NT2/D1 (cell line): Measurements from ENCODE around the gene RUVBL2.
"Not testable (repeated sequence)": the region's sequence is repeated elsewhere in the genome, so short reads cannot be mapped to it uniquely, and the experiment has no call there.

Experiments used
- DNase-seq: peaks from one replicate; pipeline ENCODE4 v3.0.0-alpha.2; 2011; ENCODE audit warnings: low read depth, low spot score
- H3K27me3 ChIP-seq: 2 replicates; pipeline ENCODE4 v1.6.0; 2011; ENCODE audit warnings: mild to moderate bottlenecking; ENCODE audit not compliant: insufficient read length, insufficient read depth
- H3K36me3 ChIP-seq: 2 replicates; pipeline ENCODE4 v1.6.1; 2011; ENCODE audit warnings: mild to moderate bottlenecking, low read length, mixed read lengths; ENCODE audit not compliant: insufficient read depth, insufficient read length
- H3K4me1 ChIP-seq: 2 replicates; pipeline ENCODE4 v1.5.1; 2011; ENCODE audit not compliant: insufficient read depth, insufficient read length
- H3K4me3 ChIP-seq: 2 replicates; pipeline ENCODE4 v1.5.1; 2011; ENCODE audit warnings: low read depth; ENCODE audit not compliant: insufficient read length
- H3K9ac ChIP-seq: 2 replicates; pipeline ENCODE4 v1.6.0; 2011; ENCODE audit warnings: low read depth; ENCODE audit not compliant: insufficient read length
- H3K9me3 ChIP-seq: 2 replicates; pipeline ENCODE4 v1.5.1; 2011; ENCODE audit warnings: mild to moderate bottlenecking, low read length; ENCODE audit not compliant: insufficient read depth
- SUZ12 ChIP-seq: IDR thresholded peaks from 2 replicates; pipeline ENCODE4 v1.6.1; 2011; ENCODE audit not compliant: insufficient read length, insufficient read depth; ENCODE audit errors: extremely low read depth
- YY1 ChIP-seq: IDR thresholded peaks from 2 replicates; pipeline ENCODE4 v1.6.1; 2011; ENCODE audit not compliant: insufficient read length, insufficient read depth
- ZNF274 ChIP-seq: IDR thresholded peaks from 2 replicates; pipeline ENCODE4 v1.6.1; 2011; ENCODE audit warnings: mild to moderate bottlenecking, low read depth, low read length

RUVBL2 gene

DNA sequence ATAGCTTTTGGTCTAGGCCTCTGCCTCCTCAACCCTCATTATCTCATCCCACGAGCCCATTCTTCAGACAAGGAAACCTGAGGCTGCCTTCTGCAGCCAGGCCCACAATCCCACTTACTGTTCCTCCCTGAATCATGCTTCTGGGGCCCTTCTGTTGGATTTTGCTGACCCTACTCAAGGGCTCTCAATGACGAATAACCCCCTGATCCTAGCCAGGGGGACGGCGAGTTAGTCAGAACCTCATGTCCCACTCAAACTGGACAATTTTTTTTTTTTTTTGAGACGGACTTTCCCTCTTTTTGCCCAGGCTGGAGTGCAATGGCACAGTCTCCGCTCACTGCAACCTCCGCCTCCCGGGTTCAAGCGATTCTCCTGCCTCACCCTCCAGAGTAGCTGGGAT is 28.4 kb downstream of the RUVBL2 start:
- H3K36me3 ChIP-seq = no peaks in the 10 kb centered on the region
- no peak overlapping the region for H3K4me3 ChIP-seq
- no peaks in the 10 kb centered on the region for H3K27me3 ChIP-seq
- no peak for DNase-seq
- H3K9me3 ChIP-seq = no peaks in the 10 kb centered on the region
- H3K9ac ChIP-seq = no peak overlapping the region
- peaks cover 6% of the 10 kb centered on the region for H3K4me1 ChIP-seq
- no peak for TF ChIP-seq ZNF274
- TF ChIP-seq SUZ12 = no peak
- TF ChIP-seq YY1 = no peak

DNA sequence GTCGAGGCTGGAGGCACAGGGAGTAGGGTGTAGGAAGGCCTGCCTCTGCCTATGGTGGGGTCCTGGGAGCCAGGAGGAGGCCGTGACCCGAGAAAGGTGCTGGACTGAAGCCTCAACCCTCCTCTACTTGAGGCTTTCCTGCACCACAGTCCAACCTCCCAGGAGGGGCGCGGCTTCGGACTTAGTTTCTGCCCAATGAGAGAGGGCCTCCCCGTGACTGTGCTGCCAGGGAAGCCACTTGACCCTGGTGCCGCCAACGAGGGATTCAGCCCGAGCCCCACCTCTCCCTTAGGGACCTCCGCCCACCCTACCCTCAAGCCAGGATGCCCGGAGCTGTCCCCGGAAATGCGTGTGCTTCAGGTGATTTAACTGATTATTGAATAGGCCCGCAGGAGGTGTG is 30.5 kb downstream of the RUVBL2 start, which contains the start of gene CGB3:
Gene CGB3 (minus strand): TSS at position 101 of the 400 bp plus-strand sequence. CDS start 362 bp downstream, outside the sequence.
- not testable (repeated sequence) for H3K36me3 ChIP-seq, H3K27me3 ChIP-seq, H3K9me3 ChIP-seq, H3K4me3 ChIP-seq, H3K9ac ChIP-seq, H3K4me1 ChIP-seq, DNase-seq

DNA sequence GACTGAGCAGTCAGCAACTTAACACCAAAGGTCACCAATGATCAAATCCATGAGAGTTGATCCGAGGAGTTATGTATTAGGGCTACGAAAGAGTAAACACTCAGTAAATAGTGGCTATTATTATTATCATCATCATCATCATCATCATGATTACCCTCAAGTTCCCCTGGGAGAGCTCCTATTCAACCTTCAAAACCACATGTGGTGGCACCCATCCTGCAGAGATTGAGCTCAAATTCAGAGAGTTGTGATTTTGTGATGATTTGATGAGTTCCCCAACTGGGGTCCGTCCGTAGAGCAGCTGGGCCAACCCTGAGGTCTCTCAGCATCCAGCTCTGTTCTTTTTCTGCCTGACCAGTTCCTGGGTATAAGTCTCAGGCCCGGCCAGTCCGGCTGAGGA is 31.4 kb downstream of the RUVBL2 start:
- not testable (repeated sequence) for H3K9me3 ChIP-seq, H3K36me3 ChIP-seq, DNase-seq, H3K27me3 ChIP-seq, H3K4me3 ChIP-seq, H3K4me1 ChIP-seq, H3K9ac ChIP-seq

DNA sequence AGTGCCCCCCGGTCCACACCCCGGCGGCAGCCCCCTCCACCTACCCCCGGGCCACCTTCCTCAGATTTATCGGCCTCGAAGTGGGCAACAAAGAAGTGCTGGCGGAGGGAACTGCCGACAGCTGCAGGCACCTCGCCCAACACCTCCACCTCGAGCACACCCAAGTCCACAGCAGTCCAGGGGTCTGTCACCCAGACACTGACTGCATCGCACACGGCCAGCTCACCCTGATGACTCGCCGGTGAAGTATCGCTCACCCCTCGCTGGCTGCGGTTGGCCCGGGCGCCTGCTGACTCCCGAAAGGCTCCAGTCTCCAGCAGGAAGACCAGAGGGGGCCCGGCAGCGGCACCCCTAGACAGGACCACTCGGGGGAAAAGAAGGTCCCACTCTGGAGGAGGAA is 31.9 kb downstream of the RUVBL2 start:
- not testable (repeated sequence) for H3K4me3 ChIP-seq, H3K36me3 ChIP-seq, H3K27me3 ChIP-seq, DNase-seq, H3K4me1 ChIP-seq, H3K9ac ChIP-seq, H3K9me3 ChIP-seq

DNA sequence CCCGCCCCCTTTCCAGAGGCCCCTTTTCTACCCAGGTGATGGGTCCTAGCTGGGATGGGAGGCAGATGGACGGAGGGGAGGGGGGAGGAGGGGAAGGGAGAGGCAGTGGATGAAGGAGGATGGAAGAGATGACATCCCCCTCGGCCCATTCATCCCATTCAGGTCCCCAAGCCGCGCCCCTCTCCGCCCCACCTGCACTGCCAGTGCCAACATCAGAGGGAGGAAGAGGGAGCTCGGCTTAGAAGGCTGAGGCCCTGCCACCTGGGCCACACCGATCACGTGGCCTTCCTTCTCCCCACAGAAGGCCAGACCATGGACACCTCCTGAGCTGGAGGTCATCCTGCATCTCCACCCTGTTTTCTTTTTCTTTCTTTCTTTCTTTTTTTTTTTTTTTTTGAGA is 35.0 kb downstream of the RUVBL2 start:
- not testable (repeated sequence) for H3K27me3 ChIP-seq, H3K36me3 ChIP-seq, H3K9ac ChIP-seq, DNase-seq, H3K9me3 ChIP-seq, H3K4me3 ChIP-seq, H3K4me1 ChIP-seq

DNA sequence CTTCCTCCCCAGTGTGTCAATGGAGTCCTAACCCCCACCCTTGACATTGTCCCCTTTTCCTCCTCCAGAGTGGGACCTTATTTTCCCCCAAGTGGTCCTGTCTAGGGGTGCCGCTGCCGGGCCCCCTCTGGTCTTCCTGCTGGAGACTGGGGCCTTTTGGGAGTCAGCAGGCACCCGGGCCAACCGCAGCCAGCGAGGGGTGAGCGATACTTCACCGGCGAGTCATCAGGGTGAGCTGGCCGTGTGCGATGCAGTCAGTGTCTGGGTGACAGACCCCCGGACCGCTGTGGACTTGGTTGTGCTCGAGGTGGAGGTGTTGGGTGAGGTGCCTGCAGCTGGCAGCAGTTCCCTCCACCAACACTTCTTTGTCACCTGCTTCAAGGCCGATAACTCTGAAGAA is 36.1 kb downstream of the RUVBL2 start:
- not testable (repeated sequence) for H3K4me3 ChIP-seq, H3K4me1 ChIP-seq, DNase-seq, H3K9me3 ChIP-seq, H3K36me3 ChIP-seq, H3K9ac ChIP-seq, H3K27me3 ChIP-seq

DNA sequence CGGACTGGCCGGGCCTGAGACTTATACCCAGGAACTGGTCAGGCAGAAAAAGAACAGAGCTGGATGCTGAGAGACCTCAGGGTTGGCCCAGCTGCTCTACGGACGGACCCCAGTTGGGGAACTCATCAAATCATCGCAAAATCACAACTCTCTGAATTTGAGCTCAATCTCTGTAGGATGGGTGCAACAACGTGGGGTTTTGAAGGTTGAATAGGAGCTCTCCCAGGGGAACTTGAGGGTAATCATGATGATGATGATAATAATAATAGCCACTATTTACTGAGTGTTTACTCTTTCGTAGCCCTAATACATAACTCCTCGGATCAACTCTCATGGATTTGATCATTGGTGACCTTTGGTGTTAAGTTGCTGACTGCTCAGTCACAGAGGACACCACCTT is 36.6 kb downstream of the RUVBL2 start:
- H3K4me1 ChIP-seq, H3K9me3 ChIP-seq, H3K27me3 ChIP-seq, H3K36me3 ChIP-seq, H3K9ac ChIP-seq, H3K4me3 ChIP-seq, DNase-seq: not testable (repeated sequence)

DNA sequence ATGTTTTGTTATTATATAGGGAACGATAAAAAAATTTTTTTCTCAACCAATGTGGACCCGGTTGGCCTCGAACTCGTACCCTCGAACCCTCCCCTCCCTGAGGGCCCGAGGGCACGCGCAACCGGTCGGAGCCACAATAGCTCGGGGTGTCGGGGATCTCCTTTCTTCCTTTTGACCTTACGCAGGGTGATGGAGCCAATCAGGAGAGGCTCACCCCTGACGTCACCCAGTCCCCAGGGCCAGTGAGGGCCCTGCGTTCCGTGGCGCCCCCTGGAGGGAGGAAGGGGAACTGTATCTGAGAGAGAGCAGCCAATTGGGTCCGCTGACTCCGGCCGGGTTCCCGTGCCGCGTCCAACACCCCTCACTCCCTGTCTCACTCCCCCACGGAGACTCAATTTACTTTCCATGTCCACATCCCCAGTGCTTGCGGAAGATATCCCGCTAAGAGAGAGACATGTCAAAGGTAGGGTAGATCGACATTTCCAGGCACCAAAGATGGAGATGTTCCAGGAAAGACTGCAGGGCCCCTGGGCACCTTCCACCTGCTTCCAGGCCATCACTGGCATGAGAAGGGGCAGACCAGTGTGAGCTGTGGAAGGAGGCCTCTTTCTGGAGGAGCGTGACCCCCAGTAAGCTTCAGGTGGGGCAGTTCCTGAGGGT is 38.1 kb downstream of the RUVBL2 start, which contains the start of gene CGB2:
Gene CGB2 (plus strand): TSS at position 249 of the 660 bp plus-strand sequence. CDS start 206 bp downstream, at position 455.
- not testable (repeated sequence) for H3K9ac ChIP-seq, H3K27me3 ChIP-seq, DNase-seq, H3K9me3 ChIP-seq, H3K36me3 ChIP-seq, H3K4me1 ChIP-seq, H3K4me3 ChIP-seq

DNA sequence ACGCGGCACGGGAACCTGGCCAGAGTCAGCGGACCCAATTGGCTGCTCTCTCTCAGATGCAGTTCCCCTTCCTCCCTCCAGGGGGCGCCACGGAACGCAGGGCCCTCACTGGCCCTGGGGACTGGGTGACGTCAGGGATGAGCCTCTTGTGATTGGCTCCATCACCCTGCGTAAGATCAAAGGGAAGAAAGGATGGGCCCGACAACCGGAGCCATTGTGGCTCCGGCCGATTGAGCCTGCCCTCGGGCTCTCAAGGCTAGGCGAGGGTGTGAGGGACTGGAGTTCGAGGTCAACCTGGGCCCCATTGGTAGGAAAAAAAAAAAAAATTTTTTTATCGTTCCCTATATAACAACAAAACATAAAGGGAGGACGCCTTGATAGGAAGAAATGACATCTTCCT is 43.1 kb downstream of the RUVBL2 start, which contains the start of gene CGB1:
Gene CGB1 (minus strand): TSS at position 81 of the 400 bp plus-strand sequence. CDS start 184 bp downstream, outside the sequence.
- DNase-seq, H3K27me3 ChIP-seq, H3K36me3 ChIP-seq, H3K9me3 ChIP-seq, H3K4me3 ChIP-seq, H3K9ac ChIP-seq, H3K4me1 ChIP-seq: not testable (repeated sequence)

DNA sequence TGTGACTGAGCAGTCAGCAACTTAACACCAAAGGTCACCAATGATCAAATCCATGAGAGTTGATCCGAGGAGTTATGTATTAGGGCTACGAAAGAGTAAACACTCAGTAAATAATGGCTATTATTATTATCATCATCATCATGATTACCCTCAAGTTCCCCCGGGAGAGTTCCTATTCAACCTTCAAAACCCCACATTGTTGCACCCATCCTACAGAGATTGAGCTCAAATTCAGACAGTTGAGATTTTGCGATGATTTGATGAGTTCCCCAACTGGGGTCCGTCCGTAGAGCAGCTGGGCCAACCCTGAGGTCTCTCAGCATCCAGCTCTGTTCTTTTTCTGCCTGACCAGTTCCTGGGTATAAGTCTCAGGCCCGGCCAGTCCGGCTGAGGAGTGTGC is 44.4 kb downstream of the RUVBL2 start:
- not testable (repeated sequence) for H3K27me3 ChIP-seq, H3K4me1 ChIP-seq, H3K4me3 ChIP-seq, DNase-seq, H3K9me3 ChIP-seq, H3K9ac ChIP-seq, H3K36me3 ChIP-seq

DNA sequence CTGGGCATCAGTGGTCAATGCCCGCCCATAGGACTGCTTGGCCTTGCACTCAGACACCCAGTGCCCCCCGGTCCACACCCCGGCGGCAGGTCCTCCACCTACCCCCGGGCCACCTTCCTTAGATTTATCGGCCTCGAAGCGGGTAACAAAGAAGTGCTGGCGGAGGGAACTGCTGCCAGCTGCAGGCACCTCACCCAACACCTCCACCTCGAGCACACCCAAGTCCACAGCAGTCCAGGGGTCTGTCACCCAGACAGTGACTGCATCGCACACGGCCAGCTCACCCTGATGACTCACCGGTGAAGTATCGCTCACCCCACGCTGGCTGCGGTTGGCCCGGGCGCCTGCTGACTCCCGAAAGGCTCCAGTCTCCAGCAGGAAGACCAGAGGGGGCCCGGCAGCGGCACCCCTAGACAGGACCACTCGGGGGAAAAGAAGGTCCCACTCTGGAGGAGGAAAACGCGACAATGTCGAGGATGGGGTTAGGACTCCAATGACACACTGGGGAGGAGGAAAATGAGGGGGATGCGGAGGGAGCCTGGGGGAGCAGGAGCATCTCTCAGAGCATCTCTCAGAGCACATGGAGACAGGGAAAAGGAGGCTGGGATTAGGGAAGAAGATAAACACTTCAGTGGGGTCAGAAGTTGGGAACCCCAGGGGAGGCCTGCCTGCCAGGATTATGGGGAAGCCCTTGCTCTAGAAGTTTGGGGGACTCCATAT is 45.0 kb downstream of the RUVBL2 start:
- H3K27me3 ChIP-seq, H3K4me3 ChIP-seq, H3K4me1 ChIP-seq, H3K9ac ChIP-seq, H3K36me3 ChIP-seq, DNase-seq, H3K9me3 ChIP-seq: not testable (repeated sequence)
